Mucosa of rectum (tissue), 2 donors: ENCODE data around the gene GATAD2A.

Experiments
- H3K27ac ChIP-seq, 2 donors: one replicate each; pipeline ENCODE4 v1.7.0; 2013; ENCODE audit warnings: inconsistent platforms in 2 of 2, low read depth in 2 of 2, low read length in 2 of 2
- H3K27me3 ChIP-seq, 2 donors: one replicate each; pipeline ENCODE4 v1.7.0; 2013; ENCODE audit warnings: low read length in 2 of 2; ENCODE audit not compliant: control insufficient read depth in 2 of 2, insufficient read depth in 2 of 2
- H3K36me3 ChIP-seq, 2 donors: one replicate each; pipeline ENCODE4 v1.7.0; 2013; ENCODE audit warnings: low read length in 2 of 2; ENCODE audit not compliant: control insufficient read depth in 2 of 2, insufficient read depth in 2 of 2
- H3K4me1 ChIP-seq, 2 donors: one replicate each; pipeline ENCODE4 v1.7.0; 2013; ENCODE audit warnings: low read length in 2 of 2, mild to moderate bottlenecking in 1 of 2; ENCODE audit not compliant: control insufficient read depth in 2 of 2, insufficient read depth in 2 of 2
- H3K4me3 ChIP-seq, 2 donors: one replicate each; pipeline ENCODE4 v1.7.0; 2013; ENCODE audit warnings: low read length in 2 of 2
- H3K9ac ChIP-seq, 2 donors: one replicate each; pipeline ENCODE4 v1.7.0; 2013; ENCODE audit warnings: low read length in 2 of 2, low read depth in 1 of 2, mild to moderate bottlenecking in 1 of 2
- H3K9me3 ChIP-seq, 2 donors: one replicate each; pipeline ENCODE4 v1.7.0; 2013; ENCODE audit warnings: low read length in 2 of 2; ENCODE audit not compliant: control insufficient read depth in 2 of 2
- donor health status: healthy.
- donor health status: Normal muscosa, but diverticular disease.

The GATAD2A gene

GRCh38 chr19:19477705-19478383 is 72.4 kb downstream of the GATAD2A start:
- H3K36me3 ChIP-seq = peaks cover 3 to 18% of the 10 kb centered on the region in 2 donors
- peaks cover 5 to 12% of the 10 kb centered on the region in 2 donors for H3K4me1 ChIP-seq
- no peaks in the 10 kb centered on the region for H3K9me3 ChIP-seq
- H3K27ac ChIP-seq = peak overlapping the region; percentile 16 to 41
- H3K9ac ChIP-seq = no peak overlapping the region
- H3K27me3 ChIP-seq = no peaks in the 10 kb centered on the region
- no peak overlapping the region for H3K4me3 ChIP-seq

GRCh38 chr19:19480688-19481087 is 75.2 kb downstream of the GATAD2A start:
- Histone ChIP-seq H3K36me3 (peaks cover 0 to 11% of the 10 kb centered on the region in 2 donors), H3K4me1 (peaks cover 5 to 11% of the 10 kb centered on the region in 2 donors), H3K27me3 (no peaks in the 10 kb centered on the region), H3K9me3 (no peaks in the 10 kb centered on the region), H3K9ac (no peak overlapping the region), H3K4me3 (no peak overlapping the region), H3K27ac (no peak overlapping the region)

- Histone ChIP-seq H3K4me3 (no peak overlapping the region), H3K36me3 (peaks cover 0 to 20% of the 10 kb centered on the region in 2 donors), H3K9ac (no peak overlapping the region), H3K9me3 (no peaks in the 10 kb centered on the region), H3K27me3 (no peaks in the 10 kb centered on the region), H3K4me1 (peaks cover 7 to 12% of the 10 kb centered on the region in 2 donors), H3K27ac (no peak overlapping the region)
Measured at GRCh38 chr19:19482809-19483596, 77.5 kb downstream of the GATAD2A start.

- Histone ChIP-seq H3K9ac (no peak overlapping the region), H3K27ac (no peak overlapping the region), H3K27me3 (no peaks in the 10 kb centered on the region), H3K36me3 (peaks cover 0 to 20% of the 10 kb centered on the region in 2 donors), H3K4me3 (no peak overlapping the region), H3K9me3 (no peaks in the 10 kb centered on the region), H3K4me1 (peaks cover 30 to 33% of the 10 kb centered on the region in 2 donors)
Measured at GRCh38 chr19:19485161-19485997, 79.9 kb downstream of the GATAD2A start.

- Histone ChIP-seq H3K4me1 (peaks cover 31 to 34% of the 10 kb centered on the region in 2 donors), H3K36me3 (peaks cover 0 to 22% of the 10 kb centered on the region in 2 donors), H3K27ac (no peak overlapping the region)
Measured at GRCh38 chr19:19485998-19486290, 80.5 kb downstream of the GATAD2A start.

GRCh38 chr19:19486343-19487076 is 81.0 kb downstream of the GATAD2A start:
- Histone ChIP-seq H3K27ac (no peak overlapping the region), H3K9ac (no peak overlapping the region), H3K4me3 (no peak overlapping the region), H3K9me3 (no peaks in the 10 kb centered on the region), H3K27me3 (no peaks in the 10 kb centered on the region), H3K36me3 (peaks cover 0 to 25% of the 10 kb centered on the region in 2 donors), H3K4me1 (peaks cover 31 to 34% of the 10 kb centered on the region in 2 donors)

More at GRCh38 chr19:19485998-19486290, 80.5 kb downstream of the GATAD2A start:
- no peak overlapping the region for H3K4me3 ChIP-seq
- no peak overlapping the region for H3K9ac ChIP-seq
- no peaks in the 10 kb centered on the region for H3K9me3 ChIP-seq
- no peaks in the 10 kb centered on the region for H3K27me3 ChIP-seq

GRCh38 chr19:19487077-19487949 is 81.8 kb downstream of the GATAD2A start:
- H3K9me3 ChIP-seq = no peaks in the 10 kb centered on the region
- H3K27me3 ChIP-seq = no peaks in the 10 kb centered on the region
- peaks cover 6 to 30% of the 10 kb centered on the region in 2 donors for H3K36me3 ChIP-seq
- peaks cover 31 to 34% of the 10 kb centered on the region in 2 donors for H3K4me1 ChIP-seq
- H3K4me3 ChIP-seq = no peak overlapping the region
- H3K9ac ChIP-seq = no peak overlapping the region
- peak overlapping the region in 1 of 2 donors; percentile 83 for H3K27ac ChIP-seq

- Histone ChIP-seq H3K9me3 (no peaks in the 10 kb centered on the region), H3K9ac (peak overlapping the region in 1 of 2 donors; percentile 36), H3K4me3 (no peak overlapping the region), H3K4me1 (peaks cover 31 to 34% of the 10 kb centered on the region in 2 donors), H3K36me3 (peaks cover 12 to 34% of the 10 kb centered on the region in 2 donors), H3K27me3 (no peaks in the 10 kb centered on the region), H3K27ac (peak overlapping the region; percentile 62 to 83)
Measured at GRCh38 chr19:19487950-19488874, 82.7 kb downstream of the GATAD2A start.
